ENCODE data around the gene LY9.

DNA sequence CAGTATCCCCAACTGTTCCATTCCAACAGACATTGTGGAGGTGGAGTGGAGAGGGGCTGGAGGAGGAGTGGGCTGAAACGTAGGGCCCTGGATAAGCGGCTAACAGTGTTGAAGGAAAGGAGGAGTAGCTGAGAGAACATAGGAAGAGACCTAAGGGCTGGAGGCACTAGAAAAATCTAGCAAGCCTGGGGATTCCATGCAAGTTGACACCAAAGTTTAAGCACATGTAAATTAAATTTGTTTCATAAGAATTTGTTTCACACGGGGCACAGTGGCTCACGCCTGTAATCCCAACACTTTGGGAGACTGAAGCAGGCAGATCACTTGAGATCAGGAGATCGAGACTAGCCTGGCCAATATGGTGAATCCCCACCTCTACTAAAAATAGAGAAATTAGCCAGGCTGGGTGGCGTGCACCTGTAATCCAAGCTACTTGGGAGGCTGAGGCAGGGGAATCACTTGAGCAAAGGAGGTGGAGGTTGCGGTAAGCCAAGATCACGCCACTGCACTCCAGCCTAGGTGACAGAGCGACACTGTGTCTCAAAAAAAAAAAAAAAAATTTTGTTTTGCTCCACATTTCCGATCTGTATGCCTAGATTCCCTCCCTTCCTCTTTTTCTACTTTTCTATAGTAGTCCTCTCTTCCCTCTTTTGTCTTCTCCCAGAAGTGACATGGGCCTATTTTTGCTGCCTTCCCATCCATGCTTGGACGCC is 67.2 kb downstream of the LY9 start:
- TF ChIP-seq, protein P1, sequence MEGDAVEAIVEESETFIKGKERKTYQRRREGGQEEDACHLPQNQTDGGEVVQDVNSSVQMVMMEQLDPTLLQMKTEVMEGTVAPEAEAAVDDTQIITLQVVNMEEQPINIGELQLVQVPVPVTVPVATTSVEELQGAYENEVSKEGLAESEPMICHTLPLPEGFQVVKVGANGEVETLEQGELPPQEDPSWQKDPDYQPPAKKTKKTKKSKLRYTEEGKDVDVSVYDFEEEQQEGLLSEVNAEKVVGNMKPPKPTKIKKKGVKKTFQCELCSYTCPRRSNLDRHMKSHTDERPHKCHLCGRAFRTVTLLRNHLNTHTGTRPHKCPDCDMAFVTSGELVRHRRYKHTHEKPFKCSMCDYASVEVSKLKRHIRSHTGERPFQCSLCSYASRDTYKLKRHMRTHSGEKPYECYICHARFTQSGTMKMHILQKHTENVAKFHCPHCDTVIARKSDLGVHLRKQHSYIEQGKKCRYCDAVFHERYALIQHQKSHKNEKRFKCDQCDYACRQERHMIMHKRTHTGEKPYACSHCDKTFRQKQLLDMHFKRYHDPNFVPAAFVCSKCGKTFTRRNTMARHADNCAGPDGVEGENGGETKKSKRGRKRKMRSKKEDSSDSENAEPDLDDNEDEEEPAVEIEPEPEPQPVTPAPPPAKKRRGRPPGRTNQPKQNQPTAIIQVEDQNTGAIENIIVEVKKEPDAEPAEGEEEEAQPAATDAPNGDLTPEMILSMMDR (conservative IDR thresholded peaks at IDR 0.05) = no peak
- no peak for TF ChIP-seq ZFX (IDR thresholded peaks at IDR 0.05)

Data from C4-2B (cell line).